Spinal cord (tissue), 10 donors: ENCODE measurements around the gene IRS2. TPM values are rescaled to one million over a fixed set of nuclear protein-coding genes. Genes with fewer than 3 reads are reported as not detected.

Source experiments
- DNase-seq, 6 donors: peaks; one replicate each; pipeline versions ENCODE4 v3.0.0 to v3.0.0-alpha.2; 2013 to 2015; ENCODE audit warnings: low spot score in 6 of 6, low read depth in 4 of 6
- H3K27ac ChIP-seq: one replicate; pipeline ENCODE4 v1.5.1; 2013; ENCODE audit warnings: low read depth, low read length, control low read depth
- H3K27me3 ChIP-seq: one replicate; pipeline ENCODE4 v1.6.1; 2013; ENCODE audit warnings: low read length; ENCODE audit not compliant: control insufficient read depth, insufficient read depth
- H3K36me3 ChIP-seq: one replicate; pipeline ENCODE4 v1.6.1; 2013; ENCODE audit warnings: low read length; ENCODE audit not compliant: control insufficient read depth, insufficient read depth
- H3K4me1 ChIP-seq: one replicate; pipeline ENCODE4 v1.6.1; 2013; ENCODE audit warnings: low read length; ENCODE audit not compliant: control insufficient read depth, insufficient read depth
- H3K4me3 ChIP-seq: one replicate; pipeline ENCODE4 v1.5.1; 2013; ENCODE audit warnings: low read depth, low read length, control low read depth
- H3K9me3 ChIP-seq: one replicate; pipeline ENCODE4 v1.6.1; 2013; ENCODE audit warnings: low read length; ENCODE audit not compliant: control insufficient read depth, insufficient read depth
- whole genome bisulfite sequencing: methylation state at CpG from one replicate; pipeline ENCODE4 v1.1.5; 2013; ENCODE audit warnings: missing lambda C conversion rate; ENCODE audit not compliant: insufficient coverage; 5-methylcytosine and 5-hydroxymethylcytosine counted together
- polyA plus RNA-seq, 2 donors: library from polyadenylated mRNA; unstranded; fragments of 120-200 nt; gene quantifications; one replicate each; pipeline ENCODE4 v1.2.1, GENCODE V29; 2013; ENCODE audit not compliant: insufficient read length in 2 of 2
- total RNA-seq, 2 donors: library from RNA; depleted of rRNA in 1 of 2; stranded (reverse); fragments of 120-200 nt in 1 of 2; fragments of >200 nt in 1 of 2; gene quantifications; one replicate each; pipeline versions ENCODE4 v1.2.3 to v1.2.4, GENCODE V29; 2013 to 2014
- donor health status: healthy.

IRS2 gene
- total and polyA plus RNA-seq, 4 donors, result 6.2 to 19.0 (median 14.5) TPM

DNA sequence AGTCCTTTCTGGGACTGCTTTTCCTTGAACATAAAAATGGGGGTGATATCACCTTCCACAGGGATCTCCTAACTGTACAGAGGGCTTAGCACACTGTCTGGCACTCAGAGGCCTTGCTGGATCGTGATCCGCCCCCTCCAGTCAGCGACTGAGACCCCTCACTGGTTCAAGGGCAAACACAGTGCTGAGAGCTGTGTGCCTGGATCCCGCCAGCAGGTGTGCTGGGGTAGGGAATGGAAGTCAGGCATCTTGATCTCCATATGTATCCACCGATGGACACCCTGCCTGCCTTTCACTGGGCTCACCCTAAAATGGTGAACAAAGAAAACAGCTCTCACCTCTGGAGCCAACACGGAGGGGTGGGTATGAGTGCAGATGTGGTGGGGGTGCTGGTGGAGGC, 64.3 kb downstream of the IRS2 start:
- Histone ChIP-seq H3K9me3 (no peaks in the 10 kb centered on the region), H3K27me3 (no peaks in the 10 kb centered on the region), H3K4me3 (no peak overlapping the region), H3K36me3 (no peaks in the 10 kb centered on the region), H3K4me1 (peaks cover 6% of the 10 kb centered on the region), H3K27ac (no peak overlapping the region)
- no peak for DNase-seq
- 100% methylated on average over 1 of the region's 6 CpGs for WGBS

DNA sequence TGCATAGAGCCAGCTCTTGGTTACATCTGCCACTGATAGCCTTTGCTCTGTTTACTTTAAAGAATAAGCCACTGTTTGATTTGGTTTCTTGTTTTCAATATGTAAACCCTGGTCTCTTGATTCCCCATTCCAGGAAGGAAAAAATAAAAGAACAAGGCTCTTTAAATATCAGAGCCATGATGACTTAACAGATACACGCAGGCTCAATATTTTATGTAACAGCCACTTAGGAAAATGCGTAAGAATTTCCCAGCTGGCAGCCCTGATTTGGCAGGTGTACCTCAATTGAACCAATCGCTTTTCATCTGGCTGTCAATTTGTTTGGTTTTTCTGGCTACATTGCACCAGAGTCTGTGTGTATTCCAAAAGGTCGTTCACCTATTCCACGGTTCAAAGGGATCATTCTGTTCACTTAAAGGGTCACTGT, 65.6 kb downstream of the IRS2 start:
- H3K27ac ChIP-seq, result no peak overlapping the region
- DNase-seq, result peak in 2 of 6 donors; percentile 26 to 37
- H3K36me3 ChIP-seq, result no peaks in the 10 kb centered on the region
- WGBS, result 80% methylated on average over 3 of the region's 5 CpGs
- no peaks in the 10 kb centered on the region for H3K27me3 ChIP-seq
- H3K4me1 ChIP-seq, result peaks cover 6% of the 10 kb centered on the region
- H3K9me3 ChIP-seq, result no peaks in the 10 kb centered on the region
- H3K4me3 ChIP-seq, result no peak overlapping the region

GRCh38 chr13:109719962-109720646, 66.3 kb downstream of the IRS2 start:
- WGBS, result 60% methylated on average over 1 of the region's 7 CpGs
- Histone ChIP-seq H3K4me3 (no peak overlapping the region), H3K4me1 (peaks cover 6% of the 10 kb centered on the region), H3K9me3 (no peaks in the 10 kb centered on the region), H3K27me3 (no peaks in the 10 kb centered on the region), H3K27ac (no peak overlapping the region), H3K36me3 (no peaks in the 10 kb centered on the region)
- no peak for DNase-seq

DNA sequence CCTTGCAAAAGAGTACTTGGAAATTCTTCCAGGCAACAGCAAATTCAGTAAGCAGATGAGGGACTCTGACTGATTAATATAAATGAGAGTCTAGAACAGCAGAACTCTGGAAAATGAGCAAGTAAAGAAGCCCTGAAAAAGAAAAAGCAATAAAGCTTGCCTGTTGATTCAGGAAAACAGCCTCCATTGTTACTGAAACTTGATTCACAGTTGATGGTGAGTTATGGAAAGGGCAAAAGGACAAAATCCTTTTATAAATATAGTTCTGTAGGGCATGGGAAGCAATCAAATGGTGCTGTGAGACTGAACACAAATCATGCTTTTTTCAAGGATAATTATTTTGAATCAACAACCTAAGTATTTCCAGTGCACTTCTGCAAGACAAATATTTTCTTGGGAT, 67.7 kb downstream of the IRS2 start:
- H3K4me3 ChIP-seq, result no peak overlapping the region
- H3K4me1 ChIP-seq, result no peaks in the 10 kb centered on the region
- no peaks in the 10 kb centered on the region for H3K27me3 ChIP-seq
- no peak for DNase-seq
- no peak overlapping the region for H3K27ac ChIP-seq
- no peaks in the 10 kb centered on the region for H3K36me3 ChIP-seq
- no peaks in the 10 kb centered on the region for H3K9me3 ChIP-seq

- 94% methylated on average over 4 of the region's 6 CpGs for WGBS
- no peaks in the 10 kb centered on the region for H3K9me3 ChIP-seq
- H3K27ac ChIP-seq, result no peak overlapping the region
- H3K4me1 ChIP-seq, result no peaks in the 10 kb centered on the region
- no peaks in the 10 kb centered on the region for H3K36me3 ChIP-seq
- H3K4me3 ChIP-seq, result no peak overlapping the region
- DNase-seq, result no peak
- no peaks in the 10 kb centered on the region for H3K27me3 ChIP-seq
These were observed 68.7 kb downstream of the IRS2 start for GRCh38 chr13:109717686-109718085.

DNA sequence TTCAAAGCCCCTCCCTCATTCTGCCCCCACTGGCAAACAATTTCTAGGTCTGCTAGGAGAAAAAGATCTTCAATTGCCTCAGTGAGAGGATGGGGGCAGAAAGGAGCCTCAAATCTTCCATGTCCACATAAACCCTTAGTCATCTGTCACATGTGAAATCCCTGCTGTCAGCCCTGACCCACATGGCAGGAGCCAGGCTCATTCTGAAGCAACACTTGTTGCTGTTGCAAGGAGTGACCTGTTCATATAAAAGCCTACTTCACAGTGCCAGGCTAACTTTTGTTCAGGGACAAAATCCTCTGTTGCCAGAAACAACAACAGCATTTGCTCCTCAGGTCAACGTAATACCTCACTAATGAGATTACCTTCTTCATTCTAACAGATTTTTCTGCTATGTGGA, 70.5 kb downstream of the IRS2 start:
- H3K4me1 ChIP-seq, result no peaks in the 10 kb centered on the region
- no CpG with 5 or more reads among the region's 1 CpG for WGBS
- no peaks in the 10 kb centered on the region for H3K9me3 ChIP-seq
- no peak overlapping the region for H3K4me3 ChIP-seq
- H3K27me3 ChIP-seq, result no peaks in the 10 kb centered on the region
- H3K27ac ChIP-seq, result no peak overlapping the region
- no peaks in the 10 kb centered on the region for H3K36me3 ChIP-seq
- DNase-seq, result no peak

GRCh38 chr13:109713681-109714080, 72.7 kb downstream of the IRS2 start:
- Histone ChIP-seq H3K4me1 (no peaks in the 10 kb centered on the region), H3K27me3 (no peaks in the 10 kb centered on the region), H3K27ac (no peak overlapping the region), H3K9me3 (no peaks in the 10 kb centered on the region), H3K4me3 (no peak overlapping the region), H3K36me3 (no peaks in the 10 kb centered on the region)
- no CpG with 5 or more reads among the region's 4 CpGs for WGBS
- no peak for DNase-seq

GRCh38 chr13:109712124-109712722, 74.2 kb downstream of the IRS2 start:
- H3K9me3 ChIP-seq, result no peaks in the 10 kb centered on the region
- no CpG with 5 or more reads among the region's 9 CpGs for WGBS
- no peak overlapping the region for H3K4me3 ChIP-seq
- no peaks in the 10 kb centered on the region for H3K4me1 ChIP-seq
- H3K27me3 ChIP-seq, result no peaks in the 10 kb centered on the region
- H3K36me3 ChIP-seq, result no peaks in the 10 kb centered on the region
- H3K27ac ChIP-seq, result no peak overlapping the region
- DNase-seq, result peak in 1 of 6 donors; percentile 37

- no peak overlapping the region for H3K4me3 ChIP-seq
- no peaks in the 10 kb centered on the region for H3K36me3 ChIP-seq
- peaks cover 3% of the 10 kb centered on the region for H3K4me1 ChIP-seq
- no peaks in the 10 kb centered on the region for H3K9me3 ChIP-seq
- H3K27ac ChIP-seq, result no peak overlapping the region
- 99% methylated on average over 9 of the region's 14 CpGs for WGBS
- H3K27me3 ChIP-seq, result no peaks in the 10 kb centered on the region
- DNase-seq, result no peak
These were observed 78.4 kb downstream of the IRS2 start for GRCh38 chr13:109707742-109708617.
